HEK293T (cell line): ENCODE data around the gene UBXN11.
"Not testable (repeated sequence)": the region's sequence is repeated elsewhere in the genome, so short reads cannot be mapped to it uniquely, and the experiment has no call there.

ENCODE experiments used
- CTCF ChIA-PET: fragments of 350-600 bp; formaldehyde crosslinking; extraction: SDS; loops from one replicate; lab custom pipeline; 2021; ENCODE audit warnings: antibody characterized with exemption, inconsistent platforms; lab: Yijun Ruan, JAX
- POLR2A ChIA-PET: fragments of 350-600 bp; formaldehyde crosslinking; extraction: SDS; loops from one replicate; lab custom pipeline; 2020; ENCODE audit warnings: antibody characterized with exemption, inconsistent platforms; lab: Yijun Ruan, JAX
- DNase-seq: peaks from one replicate; pipeline ENCODE4 v3.0.0; 2012; ENCODE audit warnings: mixed read lengths; ENCODE audit errors: extremely low spot score
- ARNT ChIP-seq: fragments of 450-650 bp; IDR thresholded peaks from 2 replicates; pipeline ENCODE4 v1.6.1; 2017; ENCODE audit warnings: mild to moderate bottlenecking
- BHLHE40 ChIP-seq: fragments of 450-650 bp; IDR thresholded peaks from 2 replicates; pipeline ENCODE4 v1.6.1; 2016; ENCODE audit warnings: mild to moderate bottlenecking, moderate library complexity, borderline replicate concordance
- CTBP1 ChIP-seq: fragments of 450-650 bp; IDR thresholded peaks from 2 replicates; pipeline ENCODE4 v1.6.1; 2016; ENCODE audit warnings: borderline replicate concordance
- ELF4 ChIP-seq: fragments of 450-650 bp; IDR thresholded peaks from 2 replicates; pipeline ENCODE4 v1.6.1; 2017; ENCODE audit warnings: antibody characterized with exemption
- FOXA1 ChIP-seq: fragments of 450-650 bp; IDR thresholded peaks from 2 replicates; pipeline ENCODE4 v1.6.1; 2016; ENCODE audit warnings: mild to moderate bottlenecking
- FOXK2 ChIP-seq: fragments of 450-650 bp; IDR thresholded peaks from 2 replicates; pipeline ENCODE4 v1.6.1; 2016; ENCODE audit warnings: mild to moderate bottlenecking
- FOXM1 ChIP-seq: fragments of 450-650 bp; IDR thresholded peaks from 2 replicates; pipeline ENCODE4 v1.6.1; 2017; ENCODE audit warnings: mild to moderate bottlenecking, borderline replicate concordance
- HDGF ChIP-seq: fragments of 450-650 bp; IDR thresholded peaks from 2 replicates; pipeline ENCODE4 v1.6.1; 2017; ENCODE audit warnings: antibody characterized with exemption, borderline replicate concordance
- L3MBTL2 ChIP-seq: fragments of 450-650 bp; conservative IDR thresholded peaks from 2 replicates; pipeline ENCODE4 v1.6.1; 2016; ENCODE audit warnings: mild to moderate bottlenecking
- LEF1 ChIP-seq: fragments of 450-650 bp; IDR thresholded peaks from 2 replicates; pipeline ENCODE4 v1.6.1; 2017; ENCODE audit warnings: mild to moderate bottlenecking, borderline replicate concordance
- NFRKB ChIP-seq: fragments of 450-650 bp; IDR thresholded peaks from 2 replicates; pipeline ENCODE4 v1.6.1; 2016; ENCODE audit warnings: mild to moderate bottlenecking, moderate library complexity
- PKNOX1 ChIP-seq: fragments of 450-650 bp; IDR thresholded peaks from 2 replicates; pipeline ENCODE4 v1.6.1; 2016
- SP1 ChIP-seq: fragments of 450-650 bp; IDR thresholded peaks from 2 replicates; pipeline ENCODE4 v1.6.1; 2017
- SUZ12 ChIP-seq: fragments of 450-650 bp; IDR thresholded peaks from 2 replicates; pipeline ENCODE4 v1.6.1; 2016; ENCODE audit warnings: mild to moderate bottlenecking
- TARDBP ChIP-seq: fragments of 450-650 bp; IDR thresholded peaks from 2 replicates; pipeline ENCODE4 v1.6.1; 2016
- ZNF384 ChIP-seq: fragments of 450-650 bp; IDR thresholded peaks from 2 replicates; pipeline ENCODE4 v1.6.1; 2016

UBXN11 gene

GRCh38 chr1:26297791-26298124, 8.7 kb downstream of the UBXN11 start:
- TF ChIP-seq ZNF384 = no peak
- no peak for TF ChIP-seq HDGF
- no peak for TF ChIP-seq NFRKB
- TF ChIP-seq TARDBP = no peak
- DNase-seq = no peak
- POLR2A ChIA-PET = no interaction called here
- CTCF ChIA-PET = interaction anchor here (1.0 kb wide), 1 partner anchor 12 kb away, joined by 3 read pairs; no protein-coding TSS in a partner anchor

GRCh38 chr1:26297057-26297790, 9.2 kb downstream of the UBXN11 start:
- DNase-seq = no peak
- ChIA-PET POLR2A (no interaction called here), CTCF (interaction anchor here (0.6 to 1.0 kb wide), 3 partner anchors 12 to 113 kb away, joined by 3 read pairs; no protein-coding TSS in a partner anchor)
- TF ChIP-seq SP1 = no peak
- TF ChIP-seq PKNOX1 = no peak
- TF ChIP-seq LEF1 = no peak
- no peak for TF ChIP-seq SUZ12
- no peak for TF ChIP-seq BHLHE40
- no peak for TF ChIP-seq TARDBP
- TF ChIP-seq NFRKB = no peak
- TF ChIP-seq L3MBTL2 = no peak
- no peak for TF ChIP-seq FOXK2
- no peak for TF ChIP-seq FOXM1
- TF ChIP-seq HDGF = no peak
- TF ChIP-seq CTBP1 = no peak

GRCh38 chr1:26296340-26297056, 9.9 kb downstream of the UBXN11 start:
- TF ChIP-seq SUZ12 (no peak), ARNT (no peak)
- ChIA-PET POLR2A (interaction anchor here (1.4 kb wide), 1 partner anchor 11 kb away, joined by 7 read pairs; the partner anchor contains the start of gene UBXN11), CTCF (interaction anchor here (0.6 to 1.0 kb wide), 3 partner anchors 11 to 113 kb away, joined by 3 read pairs; no protein-coding TSS in a partner anchor)
- no peak for DNase-seq

DNA sequence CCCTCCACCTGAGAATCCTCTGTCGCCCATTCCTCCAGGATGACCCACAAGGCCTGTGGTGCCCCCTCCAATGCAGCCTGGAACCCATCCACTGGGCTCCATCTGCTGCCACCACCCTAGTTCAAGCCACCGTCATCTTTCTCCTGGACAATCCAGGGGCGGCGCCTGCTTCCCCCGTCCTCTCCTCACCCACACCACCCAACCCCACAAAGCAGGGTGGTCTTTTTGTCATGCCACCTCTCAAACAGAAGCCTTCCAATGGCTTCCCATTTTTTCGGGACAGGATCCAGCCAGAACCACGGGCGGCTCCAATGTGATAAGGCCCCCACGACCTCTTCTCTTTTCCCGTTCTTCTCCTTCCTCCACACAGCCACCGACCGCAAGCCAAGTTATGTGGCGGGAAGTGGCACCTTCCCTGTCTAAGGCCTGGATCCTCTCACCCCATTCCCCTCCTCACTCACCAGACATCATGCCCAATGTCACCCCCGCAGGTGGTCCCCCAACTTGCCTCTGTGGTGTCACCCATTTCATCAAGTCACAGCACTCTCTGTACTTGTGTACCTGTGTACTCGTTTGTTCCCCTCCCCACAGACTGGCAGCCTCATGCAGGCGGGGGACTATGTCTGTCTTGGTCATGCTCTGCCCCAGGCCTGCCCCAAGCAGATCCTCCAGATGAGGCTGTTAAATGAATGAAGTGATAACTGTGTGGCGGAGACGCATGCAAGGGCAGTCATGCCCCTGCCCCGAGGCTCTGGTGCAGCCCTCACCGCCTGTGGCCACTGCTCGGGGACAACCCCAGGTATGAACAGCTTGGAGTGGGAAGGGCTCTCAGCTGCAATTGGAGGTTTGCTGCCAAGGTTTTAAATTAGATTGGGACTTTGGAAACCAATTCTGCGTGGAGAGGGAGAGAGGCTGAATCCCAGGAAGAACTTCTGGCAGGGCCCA, 11.0 kb downstream of the UBXN11 start:
- ChIA-PET CTCF (no interaction called here), POLR2A (interaction anchor here (1.4 kb wide), 1 partner anchor 12 kb away, joined by 7 read pairs; the partner anchor contains the start of gene UBXN11)
- DNase-seq = no peak
- no peak for TF ChIP-seq FOXK2
- no peak for TF ChIP-seq BHLHE40

DNA sequence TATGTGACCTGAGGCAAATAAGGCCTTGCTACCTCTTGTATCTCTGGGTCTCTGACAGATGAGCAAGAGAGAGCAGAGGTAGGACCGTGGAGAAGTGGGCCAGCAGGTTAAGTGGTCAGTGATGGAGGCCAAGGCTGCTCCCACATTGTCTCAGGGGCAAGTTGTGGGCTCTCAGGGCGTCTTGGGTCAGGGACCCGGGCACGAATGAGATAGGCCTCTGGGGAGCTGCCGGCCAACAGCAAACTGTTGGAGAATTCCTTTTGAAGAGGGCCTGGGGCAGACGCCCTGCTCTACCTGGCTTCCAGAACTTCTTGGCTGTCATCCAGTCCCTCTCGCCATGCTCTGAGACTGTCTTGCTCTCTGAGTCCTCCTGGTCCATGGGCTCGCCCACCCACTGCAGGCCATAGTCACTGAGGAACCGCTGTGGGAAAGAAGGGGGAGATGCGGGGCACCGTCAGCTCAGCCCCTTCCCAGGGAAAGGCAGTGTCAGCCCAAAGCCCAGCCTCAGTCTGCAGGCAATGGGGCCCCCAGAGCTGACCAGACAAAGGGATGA, 12.4 kb downstream of the UBXN11 start:
- CTCF ChIA-PET = interaction anchor here (1.0 kb wide), 1 partner anchor 8 kb away, joined by 3 read pairs; no protein-coding TSS in a partner anchor
- no peak for DNase-seq

GRCh38 chr1:26292735-26293134, 13.7 kb downstream of the UBXN11 start:
- DNase-seq, POLR2A ChIA-PET: not testable (repeated sequence)
- CTCF ChIA-PET = interaction anchor here (0.6 kb wide), 2 partner anchors 89 to 533 kb away, joined by 3 read pairs; no protein-coding TSS in a partner anchor

More for the DNA sequence above, 12.4 kb downstream of the UBXN11 start:
- TF ChIP-seq NFRKB = no peak
- no peak for TF ChIP-seq ARNT
- TF ChIP-seq SP1 = no peak
- no peak for TF ChIP-seq ZNF384
- no peak for TF ChIP-seq FOXM1
- no peak for TF ChIP-seq HDGF
- no peak for TF ChIP-seq ELF4
- TF ChIP-seq PKNOX1 = no peak
- TF ChIP-seq SUZ12 = no peak
- TF ChIP-seq CTBP1 = no peak
- TF ChIP-seq TARDBP = no peak
- TF ChIP-seq L3MBTL2 = no peak
- no peak for TF ChIP-seq FOXA1
- no peak for TF ChIP-seq BHLHE40
- no peak for TF ChIP-seq LEF1
- no peak for TF ChIP-seq FOXK2
- POLR2A ChIA-PET = no interaction called here
